ENCODE measurements around the gene ZC3H12D.

The ZC3H12D gene

DNA sequence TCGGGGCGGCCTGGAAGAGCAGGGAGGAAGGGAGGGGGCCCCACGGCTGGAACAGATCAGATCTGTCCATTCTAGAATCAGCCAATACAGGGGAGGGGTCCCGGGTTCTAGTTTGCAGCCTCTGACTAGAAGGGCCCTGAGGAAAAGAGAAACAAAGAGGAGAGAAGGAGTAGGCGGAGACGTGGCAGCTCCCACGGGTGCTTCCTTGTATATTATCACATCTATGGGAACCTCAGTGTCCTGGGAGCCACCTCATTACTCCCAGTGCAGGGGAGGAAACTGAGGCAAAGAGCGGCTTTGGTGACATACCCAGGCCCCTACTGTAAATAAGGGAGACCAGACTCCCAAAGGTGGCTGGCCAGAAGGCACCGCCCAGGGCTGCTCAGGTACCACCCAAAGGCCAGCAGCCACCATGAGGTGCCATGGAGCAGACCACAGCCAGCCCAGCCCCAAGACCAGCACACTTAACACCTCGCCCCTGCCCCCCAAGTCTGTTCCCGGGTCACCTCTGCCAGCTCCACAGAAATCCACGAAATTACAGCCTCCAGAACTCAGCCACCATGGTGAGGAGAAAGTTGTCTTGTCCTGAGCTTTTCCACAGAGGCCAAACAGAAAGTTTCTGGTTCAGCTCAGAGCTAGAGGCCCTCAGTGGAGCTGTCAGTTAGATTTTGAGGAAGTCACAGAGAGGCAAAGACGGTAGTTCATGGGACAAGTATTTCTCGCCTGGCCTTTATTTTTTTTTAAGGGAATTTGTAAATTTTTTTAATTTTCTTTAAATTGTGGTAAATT, 2.1 kb downstream of the ZC3H12D start:
- Mint-ChIP-seq H3K27me3 (ENCODE audit: low read depth, poor library complexity) (peaks cover 19% of the 10 kb centered on the region), H3K36me3 (ENCODE audit: low read depth) (no peaks in the 10 kb centered on the region), H3K9me3 (no peaks in the 10 kb centered on the region), H3K4me1 (peaks cover 54% of the 10 kb centered on the region), H3K27ac (peak overlapping the region; percentile 97), H3K4me3 (no peak overlapping the region)
- TF ChIP-seq, protein P1, sequence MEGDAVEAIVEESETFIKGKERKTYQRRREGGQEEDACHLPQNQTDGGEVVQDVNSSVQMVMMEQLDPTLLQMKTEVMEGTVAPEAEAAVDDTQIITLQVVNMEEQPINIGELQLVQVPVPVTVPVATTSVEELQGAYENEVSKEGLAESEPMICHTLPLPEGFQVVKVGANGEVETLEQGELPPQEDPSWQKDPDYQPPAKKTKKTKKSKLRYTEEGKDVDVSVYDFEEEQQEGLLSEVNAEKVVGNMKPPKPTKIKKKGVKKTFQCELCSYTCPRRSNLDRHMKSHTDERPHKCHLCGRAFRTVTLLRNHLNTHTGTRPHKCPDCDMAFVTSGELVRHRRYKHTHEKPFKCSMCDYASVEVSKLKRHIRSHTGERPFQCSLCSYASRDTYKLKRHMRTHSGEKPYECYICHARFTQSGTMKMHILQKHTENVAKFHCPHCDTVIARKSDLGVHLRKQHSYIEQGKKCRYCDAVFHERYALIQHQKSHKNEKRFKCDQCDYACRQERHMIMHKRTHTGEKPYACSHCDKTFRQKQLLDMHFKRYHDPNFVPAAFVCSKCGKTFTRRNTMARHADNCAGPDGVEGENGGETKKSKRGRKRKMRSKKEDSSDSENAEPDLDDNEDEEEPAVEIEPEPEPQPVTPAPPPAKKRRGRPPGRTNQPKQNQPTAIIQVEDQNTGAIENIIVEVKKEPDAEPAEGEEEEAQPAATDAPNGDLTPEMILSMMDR (IDR thresholded peaks at IDR 0.05) = no peak
- no peak for DNase-seq

DNA sequence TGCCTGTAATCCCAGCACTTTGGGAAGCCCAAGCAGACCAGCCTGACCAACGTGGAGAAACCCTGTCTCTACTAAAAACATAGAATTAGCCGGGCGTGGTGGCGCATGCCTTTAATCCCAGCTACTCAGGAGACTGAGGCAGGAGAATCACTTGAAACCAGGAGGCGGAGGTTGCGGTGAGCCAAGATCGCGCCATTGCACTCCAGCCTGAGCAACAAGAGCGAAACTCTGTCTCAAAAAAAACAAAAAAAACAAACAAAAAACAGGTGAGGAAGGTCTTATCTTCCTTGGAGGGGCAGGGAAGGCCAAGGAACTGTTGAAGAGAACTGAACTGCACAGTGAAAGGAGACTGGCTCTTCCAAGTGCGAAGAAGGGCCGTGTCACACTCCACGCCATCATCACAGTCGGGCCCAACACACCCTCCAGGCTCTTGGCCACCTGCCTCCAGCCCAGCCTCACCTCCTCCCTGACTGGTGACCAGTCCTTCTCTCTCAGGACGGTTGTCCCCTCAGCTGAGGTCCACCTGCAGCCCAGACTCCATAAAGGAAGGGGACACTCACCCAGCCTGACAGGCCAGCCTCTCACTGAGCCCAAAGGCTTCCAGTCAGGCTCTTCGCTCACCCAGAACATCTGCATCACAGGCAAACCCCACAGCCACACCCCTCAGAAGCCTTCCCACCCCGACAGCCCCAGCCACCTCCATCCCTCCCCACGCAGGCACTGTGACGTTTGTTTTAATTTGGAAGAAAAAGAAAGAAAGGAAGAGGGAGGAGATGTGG, 4.1 kb downstream of the ZC3H12D start:
- no peak for DNase-seq
- H3K27ac Mint-ChIP-seq = peak overlapping the region; percentile 97
- no peaks in the 10 kb centered on the region for H3K36me3 Mint-ChIP-seq (ENCODE audit: low read depth)
- peak overlapping the region; percentile 4 for H3K4me3 Mint-ChIP-seq
- TF ChIP-seq, protein P1 (IDR thresholded peaks at IDR 0.05) = no peak
- no peaks in the 10 kb centered on the region for H3K9me3 Mint-ChIP-seq
- H3K4me1 Mint-ChIP-seq = peaks cover 54% of the 10 kb centered on the region
- peaks cover 10% of the 10 kb centered on the region for H3K27me3 Mint-ChIP-seq (ENCODE audit: low read depth, poor library complexity)

DNA sequence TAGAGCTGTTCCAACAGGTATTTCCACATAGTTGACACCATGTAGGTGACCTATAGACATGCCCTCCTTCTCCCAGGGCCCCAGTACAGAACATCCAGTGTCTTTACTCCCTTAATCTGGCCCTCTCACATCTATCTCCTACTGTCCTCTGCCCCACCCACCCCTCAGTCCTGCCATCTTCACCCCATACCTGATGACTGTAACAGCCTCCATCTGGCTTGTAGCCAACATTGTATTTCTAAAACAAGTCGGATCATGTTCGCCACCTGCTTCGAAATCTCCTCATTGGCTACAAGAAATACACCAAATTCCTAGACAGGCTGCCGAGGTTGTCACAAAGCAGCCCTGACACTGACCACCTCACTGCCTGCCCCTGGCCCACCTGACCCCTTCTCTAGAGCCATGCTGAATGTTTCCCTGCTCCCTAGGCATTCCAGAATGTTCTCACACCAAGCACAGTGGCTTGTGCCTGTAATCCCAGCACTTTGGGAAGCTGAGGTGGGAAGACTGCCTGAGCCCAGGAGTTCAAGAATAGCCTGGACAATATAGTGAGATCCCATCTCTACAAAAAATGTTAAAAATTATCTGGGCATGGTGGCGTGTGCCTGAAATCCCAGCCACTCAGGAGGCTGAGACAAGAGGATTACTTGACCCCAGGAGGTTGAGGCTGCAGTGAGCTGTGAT, 6.0 kb downstream of the ZC3H12D start:
- DNase-seq = no peak
- peaks cover 41% of the 10 kb centered on the region for H3K4me1 Mint-ChIP-seq
- H3K9me3 Mint-ChIP-seq = no peaks in the 10 kb centered on the region
- TF ChIP-seq, protein P1 (IDR thresholded peaks at IDR 0.05) = no peak
- H3K27ac Mint-ChIP-seq = no peak overlapping the region
- H3K27me3 Mint-ChIP-seq (ENCODE audit: low read depth, poor library complexity) = peaks cover 3% of the 10 kb centered on the region
- no peak overlapping the region for H3K4me3 Mint-ChIP-seq
- H3K36me3 Mint-ChIP-seq (ENCODE audit: low read depth) = no peaks in the 10 kb centered on the region

DNA sequence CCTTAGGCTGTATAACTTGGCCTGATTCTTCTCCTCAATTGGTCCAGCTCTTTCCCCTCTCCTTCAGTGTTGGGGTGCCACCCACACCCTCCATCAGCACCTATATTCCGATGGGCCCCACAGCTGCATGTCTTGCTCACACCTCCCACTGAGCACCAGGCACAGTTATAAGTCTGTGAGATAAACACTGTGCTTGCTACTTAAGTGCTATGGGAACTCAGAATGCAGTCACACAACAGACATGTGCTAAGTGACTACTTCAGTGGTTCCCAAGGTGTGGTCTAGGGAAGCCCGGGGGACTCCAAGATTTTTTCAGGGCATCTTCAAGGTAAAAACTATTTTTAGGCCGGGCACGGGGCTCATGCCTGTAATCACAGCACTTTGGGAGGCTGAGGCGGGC, 7.3 kb downstream of the ZC3H12D start:
- no peak for DNase-seq
- peaks cover 3% of the 10 kb centered on the region for H3K27me3 Mint-ChIP-seq (ENCODE audit: low read depth, poor library complexity)
- no peaks in the 10 kb centered on the region for H3K9me3 Mint-ChIP-seq
- H3K4me3 Mint-ChIP-seq = no peak overlapping the region
- H3K27ac Mint-ChIP-seq = no peak overlapping the region
- TF ChIP-seq, protein P1 (IDR thresholded peaks at IDR 0.05) = no peak
- H3K4me1 Mint-ChIP-seq = peaks cover 41% of the 10 kb centered on the region
- no peaks in the 10 kb centered on the region for H3K36me3 Mint-ChIP-seq (ENCODE audit: low read depth)

DNA sequence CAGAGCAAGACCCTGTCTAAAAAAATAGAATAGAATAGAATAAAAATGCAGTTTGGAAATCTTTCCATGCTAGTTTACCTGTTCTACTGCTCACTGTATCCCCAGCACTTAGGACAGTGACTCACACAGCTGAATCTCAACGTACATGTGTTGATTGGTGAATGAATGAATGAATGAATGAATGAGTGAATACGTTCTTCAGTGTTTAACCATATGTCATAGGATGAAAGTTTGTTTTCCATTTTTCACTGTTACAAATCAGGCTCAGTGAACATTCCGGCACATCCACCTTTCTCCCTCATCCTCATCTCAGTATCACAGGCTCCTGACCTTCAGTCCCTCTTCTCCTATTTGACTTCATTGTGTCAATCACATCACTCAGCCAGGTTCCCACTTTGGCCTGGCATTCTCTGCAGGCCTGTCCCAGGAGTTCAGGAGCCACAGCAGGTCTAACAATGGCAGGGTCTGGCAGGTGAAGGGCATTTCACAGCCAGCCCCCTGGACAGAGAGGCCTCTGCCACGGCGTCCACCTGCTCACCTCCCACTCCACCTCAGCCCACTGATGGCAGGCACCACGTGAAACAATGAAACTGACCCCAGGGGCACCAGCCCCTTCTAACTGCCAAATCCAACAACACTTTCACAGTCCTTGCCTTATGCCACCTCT, 7.9 kb downstream of the ZC3H12D start:
- Mint-ChIP-seq H3K27me3 (ENCODE audit: low read depth, poor library complexity) (peaks cover 3% of the 10 kb centered on the region), H3K27ac (no peak overlapping the region), H3K36me3 (ENCODE audit: low read depth) (no peaks in the 10 kb centered on the region), H3K4me3 (no peak overlapping the region), H3K9me3 (no peaks in the 10 kb centered on the region), H3K4me1 (peaks cover 35% of the 10 kb centered on the region)
- no peak for DNase-seq
- TF ChIP-seq, protein P1 (IDR thresholded peaks at IDR 0.05) = no peak

Data from nephron progenitor cell (in vitro differentiated cells).